ENCODE measurements around the gene VSIG2. TPM values are rescaled to one million over a fixed set of nuclear protein-coding genes. Genes with fewer than 3 reads are reported as not detected.

VSIG2 gene
- total and polyA plus RNA-seq, 10 of the 15 experiments (the other 5 are each of a cell fraction or from before 2014, with no cell fraction given), result 0.13 to 0.31 (median 0.15) TPM; not detected in 5

DNA sequence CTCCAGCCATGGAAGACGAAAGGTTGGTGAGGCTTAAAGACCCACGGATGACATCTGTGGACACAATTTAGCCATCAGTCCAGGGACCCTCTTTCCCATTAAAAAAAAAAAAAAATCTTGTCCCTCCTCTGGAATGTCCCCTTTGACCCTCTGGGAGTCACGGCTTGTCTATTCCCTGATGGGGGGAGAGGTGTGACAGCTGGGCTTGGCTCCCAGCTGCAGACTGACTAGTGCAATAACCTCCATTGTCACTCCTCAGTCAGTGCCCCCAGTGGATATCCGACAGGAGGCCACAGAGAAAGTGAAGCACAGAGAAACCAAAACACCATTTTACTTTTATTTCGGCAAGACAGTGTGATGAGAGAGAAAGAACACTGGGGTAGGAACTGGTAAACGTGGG lies 2.7 kb upstream of the VSIG2 start:
- in situ Hi-C loops (cut with MboI), result no loop called here
- Histone ChIP-seq H3K4me3 (no peak overlapping the region), H3K4me2 (ENCODE audit: control insufficient read depth, insufficient read depth) (no peak overlapping the region), H3K4me1 (ENCODE audit: control insufficient read depth, insufficient read depth, low read length) (peaks cover 14% of the 10 kb centered on the region), H3K36me3 (ENCODE audit: control insufficient read depth in 2 of 2, insufficient read depth in 2 of 2, low read length in 1 of 2) (no peaks in the 10 kb centered on the region; a peak in 1 of 4 replicates), H3K79me2 (ENCODE audit: control insufficient read depth, insufficient read depth, low read length) (peaks cover 23% of the 10 kb centered on the region), H3K27ac (ENCODE audit: control insufficient read depth, insufficient read depth) (no peak overlapping the region), H2AFZ (ENCODE audit: control insufficient read depth, low read depth, low read length) (no peak overlapping the region), H4K20me1 (ENCODE audit: control insufficient read depth, insufficient read depth) (no peaks in the 10 kb centered on the region), H3K9ac (ENCODE audit: control insufficient read depth, insufficient read depth, low read length) (no peak overlapping the region), H3K9me3 (replicated peaks; ENCODE audit: control insufficient read depth, insufficient read depth, low read length) (no peaks in the 10 kb centered on the region), H3K27me3 (replicated peaks in 1 of 2; ENCODE audit: control insufficient read depth in 2 of 2, insufficient read depth in 2 of 2, low read length in 1 of 2) (no peaks in the 10 kb centered on the region)
- intact Hi-C loops (cut with micrococcal nuclease; ENCODE audit: unreplicated experiment), result no loop called here
- no TSS peak for BruUV-seq (replicated peaks)
- DNase-seq (ENCODE audit: low read depth, low spot score), result no peak
- POLR2A ChIA-PET, result no interaction called here
- FAIRE-seq, result no peak
- SMC1A ChIA-PET (ENCODE audit: uncharacterized antibody, unreplicated experiment), result interaction anchor here (1.0 kb wide), 1 partner anchor 8 kb away, joined by 4 read pairs; no protein-coding TSS in a partner anchor
- no peak for ATAC-seq
- WGBS (ENCODE audit: insufficient coverage, insufficient replicate concordance, low lambda C conversion rate, missing lambda C conversion rate), result 43% methylated on average over 6 of the region's 6 CpGs
- RAD21 ChIA-PET (ENCODE audit: unreplicated experiment), result interaction anchor here (1.0 to 1.8 kb wide), 2 partner anchors 8 to 9 kb away, joined by 3 to 6 read pairs; no protein-coding TSS in a partner anchor
- CTCF ChIA-PET, result interaction anchor here (16.1 to 16.3 kb wide), 2 partner anchors 10 to 43 kb away, joined by 202 to 272 read pairs; partner anchors contain the start of genes MSANTD2 and NRGN
- no peak for TF ChIP-seq RBBP5 (conservative IDR thresholded peaks at IDR 0.05)
- TF ChIP-seq DPF2 (IDR thresholded peaks at IDR 0.05), result no peak
- TF ChIP-seq, protein P1, sequence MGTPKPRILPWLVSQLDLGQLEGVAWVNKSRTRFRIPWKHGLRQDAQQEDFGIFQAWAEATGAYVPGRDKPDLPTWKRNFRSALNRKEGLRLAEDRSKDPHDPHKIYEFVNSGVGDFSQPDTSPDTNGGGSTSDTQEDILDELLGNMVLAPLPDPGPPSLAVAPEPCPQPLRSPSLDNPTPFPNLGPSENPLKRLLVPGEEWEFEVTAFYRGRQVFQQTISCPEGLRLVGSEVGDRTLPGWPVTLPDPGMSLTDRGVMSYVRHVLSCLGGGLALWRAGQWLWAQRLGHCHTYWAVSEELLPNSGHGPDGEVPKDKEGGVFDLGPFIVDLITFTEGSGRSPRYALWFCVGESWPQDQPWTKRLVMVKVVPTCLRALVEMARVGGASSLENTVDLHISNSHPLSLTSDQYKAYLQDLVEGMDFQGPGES (IDR thresholded peaks at IDR 0.05), result no peak
- no peak for TF ChIP-seq SMAD5 (IDR thresholded peaks at IDR 0.05; ENCODE audit: low read depth)
- TF ChIP-seq, protein P2, sequence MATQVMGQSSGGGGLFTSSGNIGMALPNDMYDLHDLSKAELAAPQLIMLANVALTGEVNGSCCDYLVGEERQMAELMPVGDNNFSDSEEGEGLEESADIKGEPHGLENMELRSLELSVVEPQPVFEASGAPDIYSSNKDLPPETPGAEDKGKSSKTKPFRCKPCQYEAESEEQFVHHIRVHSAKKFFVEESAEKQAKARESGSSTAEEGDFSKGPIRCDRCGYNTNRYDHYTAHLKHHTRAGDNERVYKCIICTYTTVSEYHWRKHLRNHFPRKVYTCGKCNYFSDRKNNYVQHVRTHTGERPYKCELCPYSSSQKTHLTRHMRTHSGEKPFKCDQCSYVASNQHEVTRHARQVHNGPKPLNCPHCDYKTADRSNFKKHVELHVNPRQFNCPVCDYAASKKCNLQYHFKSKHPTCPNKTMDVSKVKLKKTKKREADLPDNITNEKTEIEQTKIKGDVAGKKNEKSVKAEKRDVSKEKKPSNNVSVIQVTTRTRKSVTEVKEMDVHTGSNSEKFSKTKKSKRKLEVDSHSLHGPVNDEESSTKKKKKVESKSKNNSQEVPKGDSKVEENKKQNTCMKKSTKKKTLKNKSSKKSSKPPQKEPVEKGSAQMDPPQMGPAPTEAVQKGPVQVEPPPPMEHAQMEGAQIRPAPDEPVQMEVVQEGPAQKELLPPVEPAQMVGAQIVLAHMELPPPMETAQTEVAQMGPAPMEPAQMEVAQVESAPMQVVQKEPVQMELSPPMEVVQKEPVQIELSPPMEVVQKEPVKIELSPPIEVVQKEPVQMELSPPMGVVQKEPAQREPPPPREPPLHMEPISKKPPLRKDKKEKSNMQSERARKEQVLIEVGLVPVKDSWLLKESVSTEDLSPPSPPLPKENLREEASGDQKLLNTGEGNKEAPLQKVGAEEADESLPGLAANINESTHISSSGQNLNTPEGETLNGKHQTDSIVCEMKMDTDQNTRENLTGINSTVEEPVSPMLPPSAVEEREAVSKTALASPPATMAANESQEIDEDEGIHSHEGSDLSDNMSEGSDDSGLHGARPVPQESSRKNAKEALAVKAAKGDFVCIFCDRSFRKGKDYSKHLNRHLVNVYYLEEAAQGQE (IDR thresholded peaks at IDR 0.05; ENCODE audit: low read depth, low read length), result no peak
- no peak for TF ChIP-seq CEBPZ (IDR thresholded peaks at IDR 0.05; ENCODE audit: low read depth, low read length)
- TF ChIP-seq ZNF622 (IDR thresholded peaks at IDR 0.05), result no peak
- TF ChIP-seq NFIC (IDR thresholded peaks at IDR 0.05; ENCODE audit: low read depth, low read length), result no peak
- no peak for TF ChIP-seq ASH2L (IDR thresholded peaks at IDR 0.05; ENCODE audit: borderline replicate concordance, low read depth)
- TF ChIP-seq BCL11A (IDR thresholded peaks at IDR 0.05; ENCODE audit: low read depth, low read length), result no peak
- no peak for TF ChIP-seq SUZ12 (IDR thresholded peaks at IDR 0.05; ENCODE audit: unreplicated experiment)
- TF ChIP-seq LARP7 (IDR thresholded peaks at IDR 0.05), result no peak
- TF ChIP-seq, protein P3, sequence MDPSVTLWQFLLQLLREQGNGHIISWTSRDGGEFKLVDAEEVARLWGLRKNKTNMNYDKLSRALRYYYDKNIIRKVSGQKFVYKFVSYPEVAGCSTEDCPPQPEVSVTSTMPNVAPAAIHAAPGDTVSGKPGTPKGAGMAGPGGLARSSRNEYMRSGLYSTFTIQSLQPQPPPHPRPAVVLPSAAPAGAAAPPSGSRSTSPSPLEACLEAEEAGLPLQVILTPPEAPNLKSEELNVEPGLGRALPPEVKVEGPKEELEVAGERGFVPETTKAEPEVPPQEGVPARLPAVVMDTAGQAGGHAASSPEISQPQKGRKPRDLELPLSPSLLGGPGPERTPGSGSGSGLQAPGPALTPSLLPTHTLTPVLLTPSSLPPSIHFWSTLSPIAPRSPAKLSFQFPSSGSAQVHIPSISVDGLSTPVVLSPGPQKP (IDR thresholded peaks at IDR 0.05; ENCODE audit: low read depth, low read length), result no peak
- no peak for TF ChIP-seq MTA2 (IDR thresholded peaks at IDR 0.05; ENCODE audit: low read depth)
